Prostate gland (tissue), 2 donors: ENCODE data around the gene ENTREP1.

Source experiments
- CTCF ChIP-seq, 4 experiments: fragments of 200-600 bp in 2 of 4; fragments of 450-650 bp in 2 of 4; sonication (generic) in 2 of 4; IDR thresholded peaks; 1 replicate in 3 of 4; 2 replicates in 1 of 4; pipeline ENCODE4 v1.5.1; 2016 to 2019; ENCODE audit warnings: antibody characterized with exemption in 4 of 4, mild to moderate bottlenecking in 2 of 4, moderate library complexity in 2 of 4
- POLR2A ChIP-seq: fragments of 450-650 bp; IDR thresholded peaks from one replicate; pipeline ENCODE4 v1.6.1; 2016; ENCODE audit warnings: antibody characterized with exemption, mild to moderate bottlenecking
- POLR2AphosphoS5 ChIP-seq: sonication (generic); formaldehyde crosslinking; IDR thresholded peaks from one replicate; pipeline ENCODE4 v1.6.1; 2017; ENCODE audit warnings: antibody characterized with exemption

- TF ChIP-seq CTCF (IDR thresholded peaks at IDR 0.05) = no peak
- no peak for TF ChIP-seq POLR2A
- TF ChIP-seq POLR2AphosphoS5 = no peak
These were observed 25.7 kb upstream of the ENTREP1 start for GRCh38 chr9:69299315-69299714.
